H9 (cell line): ENCODE measurements around the gene CDKL4. TPM values are rescaled to one million over a fixed set of nuclear protein-coding genes. Genes with fewer than 3 reads are reported as not detected.

Experiments
- DNase-seq: peaks from one replicate; pipeline ENCODE4 v3.0.0-alpha.2; 2017
- H2AFZ ChIP-seq: one replicate; pipeline ENCODE4 v1.6.1; 2013; ENCODE audit warnings: mild to moderate bottlenecking, low read length, control low read depth, moderate library complexity
- H2AK5ac ChIP-seq: 2 replicates; pipeline ENCODE4 v1.6.1; 2013; ENCODE audit warnings: low read length, control low read depth, mixed read lengths; ENCODE audit not compliant: insufficient read length
- H2BK120ac ChIP-seq: one replicate; pipeline ENCODE4 v1.6.1; 2013; ENCODE audit warnings: low read depth, mild to moderate bottlenecking, low read length, control low read depth, inconsistent platforms; ENCODE audit not compliant: poor library complexity, severe bottlenecking
- H2BK12ac ChIP-seq: 2 replicates; pipeline ENCODE4 v1.6.1; 2013; ENCODE audit warnings: low read length, control low read depth, mixed read lengths, low read depth; ENCODE audit not compliant: insufficient read length
- H2BK15ac ChIP-seq: 2 replicates; pipeline ENCODE4 v1.6.1; 2013; ENCODE audit warnings: low read depth, low read length, control low read depth
- H2BK20ac ChIP-seq: one replicate; pipeline ENCODE4 v1.6.1; 2013; ENCODE audit warnings: low read depth, mild to moderate bottlenecking, low read length, control low read depth, inconsistent platforms; ENCODE audit not compliant: poor library complexity, severe bottlenecking
- H2BK5ac ChIP-seq: 2 replicates; pipeline ENCODE4 v1.6.1; 2013; ENCODE audit warnings: low read length, control low read depth, mixed read lengths; ENCODE audit not compliant: insufficient read length
- H3K14ac ChIP-seq: 2 replicates; pipeline ENCODE4 v1.6.1; 2013; ENCODE audit warnings: low read length, control low read depth; ENCODE audit not compliant: insufficient read depth
- H3K18ac ChIP-seq: 2 replicates; pipeline ENCODE4 v1.6.1; 2013; ENCODE audit warnings: low read depth, mild to moderate bottlenecking, mixed read lengths, low read length, control low read depth; ENCODE audit not compliant: insufficient read length
- H3K23ac ChIP-seq: 2 replicates; pipeline ENCODE4 v1.6.1; 2013; ENCODE audit warnings: low read length, control low read depth, mixed read lengths, low read depth; ENCODE audit not compliant: insufficient read length
- H3K23me2 ChIP-seq: 2 replicates; pipeline ENCODE4 v1.6.1; 2013; ENCODE audit warnings: low read depth, mild to moderate bottlenecking, mixed read lengths, low read length, control low read depth; ENCODE audit not compliant: insufficient read length, poor library complexity, severe bottlenecking
- H3K27ac ChIP-seq: 2 replicates; pipeline ENCODE4 v1.5.1; 2013; ENCODE audit warnings: low read length, control low read depth, mixed read lengths, low read depth; ENCODE audit not compliant: insufficient read length
- H3K27me3 ChIP-seq: 2 replicates; pipeline ENCODE4 v1.6.1; 2013; ENCODE audit warnings: low read length, control low read depth, inconsistent platforms; ENCODE audit not compliant: insufficient read depth
- H3K4ac ChIP-seq: 2 replicates; pipeline ENCODE4 v1.6.1; 2013; ENCODE audit warnings: low read depth, mild to moderate bottlenecking, control low read depth, inconsistent platforms, low read length, moderate library complexity
- H3K4me1 ChIP-seq: 2 replicates; pipeline ENCODE4 v1.6.1; 2013; ENCODE audit warnings: low read length, control low read depth, inconsistent platforms; ENCODE audit not compliant: insufficient read depth
- H3K4me2 ChIP-seq: 2 replicates; pipeline ENCODE4 v1.6.1; 2013; ENCODE audit warnings: low read length, control low read depth, mixed read lengths; ENCODE audit not compliant: insufficient read length, insufficient read depth
- H3K56ac ChIP-seq: 2 replicates; pipeline ENCODE4 v1.6.1; 2013; ENCODE audit warnings: low read depth, mild to moderate bottlenecking, mixed read lengths, low read length, control low read depth; ENCODE audit not compliant: insufficient read length
- H3K79me1 ChIP-seq: 2 replicates; pipeline ENCODE4 v1.6.1; 2013; ENCODE audit warnings: low read depth, mild to moderate bottlenecking, moderate library complexity, low read length, control low read depth, inconsistent platforms; ENCODE audit not compliant: insufficient read depth, poor library complexity, severe bottlenecking
- H3K79me2 ChIP-seq: 2 replicates; pipeline ENCODE4 v1.6.1; 2013; ENCODE audit warnings: low read length, control low read depth, inconsistent platforms; ENCODE audit not compliant: insufficient read depth
- H3K9ac ChIP-seq: 2 replicates; pipeline ENCODE4 v1.6.1; 2013; ENCODE audit warnings: low read length, control low read depth, mixed read lengths; ENCODE audit not compliant: insufficient read length; ENCODE audit errors: extremely low read depth
- H3K9me3 ChIP-seq: one replicate; pipeline ENCODE4 v1.6.1; 2013; ENCODE audit warnings: low read depth, low read length, inconsistent platforms; ENCODE audit not compliant: control insufficient read depth
- H3T11ph ChIP-seq: one replicate; pipeline ENCODE4 v1.6.1; 2013; ENCODE audit warnings: mild to moderate bottlenecking, low read length, control low read depth, inconsistent platforms
- H4K20me1 ChIP-seq: one replicate; pipeline ENCODE4 v1.6.1; 2013; ENCODE audit not compliant: control insufficient read depth, insufficient read length, insufficient read depth
- H4K5ac ChIP-seq: 2 replicates; pipeline ENCODE4 v1.6.1; 2013; ENCODE audit warnings: low read depth, mild to moderate bottlenecking, mixed read lengths, low read length, control low read depth; ENCODE audit not compliant: insufficient read length
- H4K8ac ChIP-seq: replicated peaks from 2 replicates; pipeline ENCODE4 v1.6.1; 2013; ENCODE audit warnings: low read length, control low read depth, mixed read lengths, low read depth; ENCODE audit not compliant: insufficient read length
- H4K91ac ChIP-seq: 2 replicates; pipeline ENCODE4 v1.6.1; 2013; ENCODE audit warnings: low read depth, mild to moderate bottlenecking, moderate library complexity, mixed read lengths, low read length, control low read depth; ENCODE audit not compliant: insufficient read length
- H3K27ac Mint-ChIP-seq, 3 experiments: 2 replicates in 2 of 3; 3 replicates in 1 of 3; pipeline ENCODE4 v1.8.0; 2020 to 2021; ENCODE audit warnings: mixed read lengths in 3 of 3, mild to moderate bottlenecking in 1 of 3, moderate library complexity in 1 of 3
- H3K27me3 Mint-ChIP-seq: 2 replicates; pipeline ENCODE4 v1.8.0; 2021; ENCODE audit warnings: low read depth, mild to moderate bottlenecking, moderate library complexity, mixed read lengths
- H3K36me3 Mint-ChIP-seq, 3 experiments: 2 replicates in 2 of 3; 3 replicates in 1 of 3; pipeline ENCODE4 v1.8.0; 2020 to 2021; ENCODE audit warnings: low read depth in 3 of 3, mixed read lengths in 3 of 3; ENCODE audit not compliant: insufficient read depth in 1 of 3
- H3K4me1 Mint-ChIP-seq, 2 experiments: 2 replicates each; pipeline ENCODE4 v1.8.0; 2020; ENCODE audit warnings: mixed read lengths in 2 of 2
- H3K4me3 Mint-ChIP-seq, 2 experiments: 2 replicates in 1 of 2; 3 replicates in 1 of 2; pipeline ENCODE4 v1.8.0; 2020 to 2021; ENCODE audit warnings: mild to moderate bottlenecking in 2 of 2, mixed read lengths in 2 of 2, moderate library complexity in 1 of 2
- H3K9me3 Mint-ChIP-seq, 2 experiments: 2 replicates in 1 of 2; 3 replicates in 1 of 2; pipeline ENCODE4 v1.8.0; 2020; ENCODE audit warnings: mild to moderate bottlenecking in 2 of 2, mixed read lengths in 2 of 2, moderate library complexity in 1 of 2
- WGBS: extraction: QIAGEN DNeasy Blood & Tissue Kit; methylation state at CpG from one replicate; pipeline ENCODE4 v1.1.7; 2013; ENCODE audit warnings: missing lambda C conversion rate, low lambda C conversion rate, mixed read lengths; ENCODE audit not compliant: insufficient read length; ENCODE audit errors: extremely low coverage; 5-methylcytosine and 5-hydroxymethylcytosine counted together
- total RNA-seq: library from RNA; stranded (reverse); gene quantifications from 2 replicates; pipeline ENCODE4 v1.2.1, GENCODE V29; 2021
- TF ChIP-seq, protein P1 (sequence below): fragments of 200-600 bp; sonication (generic); conservative IDR thresholded peaks from 3 replicates; pipeline ENCODE4 v1.8.0; 2021; ENCODE audit warnings: antibody characterized with exemption, mild to moderate bottlenecking

The CDKL4 gene
- total RNA-seq, 1 experiment from 2014 or later = not detected

GRCh38 chr2:39216346-39217191 lies 27.2 kb downstream of the CDKL4 start:
- no peak overlapping the region for H2AFZ ChIP-seq
- TF ChIP-seq, protein P1, sequence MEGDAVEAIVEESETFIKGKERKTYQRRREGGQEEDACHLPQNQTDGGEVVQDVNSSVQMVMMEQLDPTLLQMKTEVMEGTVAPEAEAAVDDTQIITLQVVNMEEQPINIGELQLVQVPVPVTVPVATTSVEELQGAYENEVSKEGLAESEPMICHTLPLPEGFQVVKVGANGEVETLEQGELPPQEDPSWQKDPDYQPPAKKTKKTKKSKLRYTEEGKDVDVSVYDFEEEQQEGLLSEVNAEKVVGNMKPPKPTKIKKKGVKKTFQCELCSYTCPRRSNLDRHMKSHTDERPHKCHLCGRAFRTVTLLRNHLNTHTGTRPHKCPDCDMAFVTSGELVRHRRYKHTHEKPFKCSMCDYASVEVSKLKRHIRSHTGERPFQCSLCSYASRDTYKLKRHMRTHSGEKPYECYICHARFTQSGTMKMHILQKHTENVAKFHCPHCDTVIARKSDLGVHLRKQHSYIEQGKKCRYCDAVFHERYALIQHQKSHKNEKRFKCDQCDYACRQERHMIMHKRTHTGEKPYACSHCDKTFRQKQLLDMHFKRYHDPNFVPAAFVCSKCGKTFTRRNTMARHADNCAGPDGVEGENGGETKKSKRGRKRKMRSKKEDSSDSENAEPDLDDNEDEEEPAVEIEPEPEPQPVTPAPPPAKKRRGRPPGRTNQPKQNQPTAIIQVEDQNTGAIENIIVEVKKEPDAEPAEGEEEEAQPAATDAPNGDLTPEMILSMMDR = no peak
- no peak overlapping the region for H2BK12ac ChIP-seq
- H3K23me2 ChIP-seq = no peaks in the 10 kb centered on the region
- H3K14ac ChIP-seq = no peak overlapping the region
- no peak overlapping the region for H4K5ac ChIP-seq
- no peak overlapping the region for H3T11ph ChIP-seq
- peaks cover 2% of the 10 kb centered on the region; the same call in 1 of the 2 replicates for H3K4me1 ChIP-seq
- H3K27me3 ChIP-seq = no peaks in the 10 kb centered on the region
- no peak overlapping the region for H3K9ac ChIP-seq
- Mint-ChIP-seq H3K27me3 (no peaks in the 10 kb centered on the region), H3K27ac (no peak overlapping the region), H3K9me3 (peaks cover 0 to 5% of the 10 kb centered on the region in 2 experiments; a peak in 1 of 5 replicates), H3K4me3 (no peak overlapping the region), H3K36me3 (peaks cover 0 to 4% (median 2%) of the 10 kb centered on the region in 3 experiments; a peak in 1 of 7 replicates), H3K4me1 (peaks cover 12 to 13% of the 10 kb centered on the region in 2 experiments)
- no peak overlapping the region for H3K56ac ChIP-seq
- no peaks in the 10 kb centered on the region for H4K20me1 ChIP-seq
- no peak overlapping the region for H3K4ac ChIP-seq
- no peak for DNase-seq
- no peak overlapping the region for H2BK120ac ChIP-seq
- no peaks in the 10 kb centered on the region for H3K9me3 ChIP-seq
- no peak overlapping the region for H3K23ac ChIP-seq
- H3K18ac ChIP-seq = no peak overlapping the region
- H2AK5ac ChIP-seq = no peak overlapping the region
- H4K91ac ChIP-seq = no peak overlapping the region
- no peaks in the 10 kb centered on the region for H3K79me1 ChIP-seq
- H3K4me2 ChIP-seq = no peak overlapping the region
- H2BK15ac ChIP-seq = no peak overlapping the region
- H2BK5ac ChIP-seq = no peak overlapping the region
- no peak overlapping the region for H3K27ac ChIP-seq
- H3K79me2 ChIP-seq = no peaks in the 10 kb centered on the region
- no peak overlapping the region for H2BK20ac ChIP-seq
- no CpG with 5 or more reads among the region's 12 CpGs for WGBS
- H4K8ac ChIP-seq = no peak overlapping the region
